Activated T-helper 1 cell treated with Interleukin-2 at 50 U/mL for 16 hours (primary cell): ENCODE results near the gene CASP3.
"Not testable (repeated sequence)": the region's sequence is repeated elsewhere in the genome, so short reads cannot be mapped to it uniquely, and the experiment has no call there.

Experiments used
- DNase-seq: peaks from one replicate; pipeline ENCODE4 v3.0.0-alpha.2; 2020; ENCODE audit warnings: low read depth

CASP3 gene

GRCh38 chr4:184635381-184635780, 13.9 kb downstream of the CASP3 start:
- no peak for DNase-seq

- DNase-seq = no peak
These were observed 16.4 kb downstream of the CASP3 start for GRCh38 chr4:184632842-184633241.

- no peak for DNase-seq
These were observed 21.1 kb downstream of the CASP3 start for GRCh38 chr4:184628103-184628502.

GRCh38 chr4:184625783-184626596, 23.3 kb downstream of the CASP3 start:
- DNase-seq = not testable (repeated sequence)

GRCh38 chr4:184624972-184625554, 24.2 kb downstream of the CASP3 start:
- no peak for DNase-seq

GRCh38 chr4:184624504-184624903, 24.7 kb downstream of the CASP3 start:
- not testable (repeated sequence) for DNase-seq

- no peak for DNase-seq
These were observed 27.7 kb downstream of the CASP3 start for GRCh38 chr4:184621518-184621917.

- no peak for DNase-seq
These were observed 28.9 kb downstream of the CASP3 start for GRCh38 chr4:184620212-184620867.

GRCh38 chr4:184617600-184618196, 31.5 kb downstream of the CASP3 start:
- no peak for DNase-seq

- DNase-seq = no peak
These were observed 32.4 kb downstream of the CASP3 start for GRCh38 chr4:184616633-184617551.

GRCh38 chr4:184616168-184616567, 33.1 kb downstream of the CASP3 start:
- not testable (repeated sequence) for DNase-seq

- DNase-seq = no peak
These were observed 34.7 kb downstream of the CASP3 start for GRCh38 chr4:184614509-184614908.

GRCh38 chr4:184613405-184613804, 35.8 kb downstream of the CASP3 start:
- DNase-seq = no peak

- no peak for DNase-seq
These were observed 37.2 kb downstream of the CASP3 start for GRCh38 chr4:184612074-184612473.

- DNase-seq = not testable (repeated sequence)
These were observed 41.8 kb downstream of the CASP3 start for GRCh38 chr4:184607429-184607828.

- not testable (repeated sequence) for DNase-seq
These were observed 46.4 kb downstream of the CASP3 start for GRCh38 chr4:184602857-184603256.

- not testable (repeated sequence) for DNase-seq
These were observed 48.3 kb downstream of the CASP3 start for GRCh38 chr4:184600982-184601381.

- DNase-seq = no peak
These were observed 49.6 kb downstream of the CASP3 start for GRCh38 chr4:184599492-184600135.

GRCh38 chr4:184598753-184599491, 50.3 kb downstream of the CASP3 start:
- no peak for DNase-seq

GRCh38 chr4:184596617-184597185, 52.5 kb downstream of the CASP3 start:
- DNase-seq = no peak
